Fibroblast of lung (primary cell): ENCODE measurements around the gene GXYLT1.

ENCODE experiments used
- CTCF ChIP-seq, 2 donors: IDR thresholded peaks in 1 of 2; conservative IDR thresholded peaks in 1 of 2; 1 replicate in 1 of 2; 2 replicates in 1 of 2; pipeline ENCODE4 v1.5.1; 2011 to 2012; ENCODE audit warnings: low read length in 2 of 2, control low read depth in 1 of 2, inconsistent platforms in 1 of 2, low read depth in 1 of 2, mild to moderate bottlenecking in 1 of 2
- EZH2 ChIP-seq: IDR thresholded peaks from 2 replicates; pipeline ENCODE4 v1.5.1; 2012; ENCODE audit warnings: low read length, control low read depth, mild to moderate bottlenecking; ENCODE audit errors: missing control alignments

- TF ChIP-seq EZH2: no peak
- no peak for TF ChIP-seq CTCF (conservative IDR thresholded peaks at IDR 0.05 in 1 of 2, IDR thresholded peaks at IDR 0.05 in 1 of 2; ENCODE audit: low read depth in 1 of 2, low read length in 2 of 2)
Measured at GRCh38 chr12:42099433-42099832, 45.2 kb downstream of the GXYLT1 start.
